Neural progenitor cell (in vitro differentiated cells): Measurements from ENCODE around the gene CTSL.

ENCODE experiments used
- EZH2phosphoT487 ChIP-seq: fragments of 200-600 bp; sonication (generic); IDR thresholded peaks from 2 replicates; pipeline ENCODE4 v1.6.1; 2017; ENCODE audit warnings: antibody characterized with exemption
- TF ChIP-seq, protein P1 (sequence below): fragments of 200-600 bp; sonication (generic); IDR thresholded peaks from 2 replicates; pipeline ENCODE4 v1.5.1; 2017; ENCODE audit warnings: antibody characterized with exemption, mild to moderate bottlenecking

DNA sequence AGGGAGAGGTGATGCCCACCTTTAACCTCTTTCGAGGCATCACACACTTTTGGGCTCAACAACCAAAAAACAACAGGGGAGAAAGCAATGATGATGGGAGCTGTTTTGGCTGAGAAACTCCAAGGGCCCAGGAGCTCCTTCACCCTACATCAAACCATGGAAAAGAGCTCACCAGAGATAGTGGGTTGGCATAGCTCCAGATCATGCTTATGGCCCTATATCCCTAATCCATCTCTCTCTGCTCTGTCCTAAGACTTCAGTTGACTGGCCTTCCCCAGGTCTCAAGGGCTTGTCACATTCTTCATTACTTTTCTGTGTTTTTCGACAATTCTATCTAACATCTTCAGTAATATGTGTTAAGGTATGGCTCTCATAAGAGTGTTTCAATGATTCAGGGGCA, 5.7 kb upstream of the CTSL start:
- TF ChIP-seq, protein P1, sequence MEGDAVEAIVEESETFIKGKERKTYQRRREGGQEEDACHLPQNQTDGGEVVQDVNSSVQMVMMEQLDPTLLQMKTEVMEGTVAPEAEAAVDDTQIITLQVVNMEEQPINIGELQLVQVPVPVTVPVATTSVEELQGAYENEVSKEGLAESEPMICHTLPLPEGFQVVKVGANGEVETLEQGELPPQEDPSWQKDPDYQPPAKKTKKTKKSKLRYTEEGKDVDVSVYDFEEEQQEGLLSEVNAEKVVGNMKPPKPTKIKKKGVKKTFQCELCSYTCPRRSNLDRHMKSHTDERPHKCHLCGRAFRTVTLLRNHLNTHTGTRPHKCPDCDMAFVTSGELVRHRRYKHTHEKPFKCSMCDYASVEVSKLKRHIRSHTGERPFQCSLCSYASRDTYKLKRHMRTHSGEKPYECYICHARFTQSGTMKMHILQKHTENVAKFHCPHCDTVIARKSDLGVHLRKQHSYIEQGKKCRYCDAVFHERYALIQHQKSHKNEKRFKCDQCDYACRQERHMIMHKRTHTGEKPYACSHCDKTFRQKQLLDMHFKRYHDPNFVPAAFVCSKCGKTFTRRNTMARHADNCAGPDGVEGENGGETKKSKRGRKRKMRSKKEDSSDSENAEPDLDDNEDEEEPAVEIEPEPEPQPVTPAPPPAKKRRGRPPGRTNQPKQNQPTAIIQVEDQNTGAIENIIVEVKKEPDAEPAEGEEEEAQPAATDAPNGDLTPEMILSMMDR, result no peak
- TF ChIP-seq EZH2phosphoT487, result no peak
